KBM-7 (cell line): ENCODE results near the gene NAB2.
A peak's percentile ranks its signal among the peaks of the same experiment; 100 is the strongest.
"Not testable (repeated sequence)": the region's sequence is repeated elsewhere in the genome, so short reads cannot be mapped to it uniquely, and the experiment has no call there.

Experiments
- DNase-seq: peaks from one replicate; pipeline ENCODE4 v3.0.0-alpha.2; 2015
- in situ Hi-C: fragments of 300-500 bp; cut with MboI; formaldehyde crosslinking; loops from 2 replicates; pipeline ENCODE4 v1.14.3; 2020; ENCODE audit warnings: low sequenced_read_pairs, low pct_unique_long_range_greater_than_20kb, mixed read lengths

Gene NAB2

DNA sequence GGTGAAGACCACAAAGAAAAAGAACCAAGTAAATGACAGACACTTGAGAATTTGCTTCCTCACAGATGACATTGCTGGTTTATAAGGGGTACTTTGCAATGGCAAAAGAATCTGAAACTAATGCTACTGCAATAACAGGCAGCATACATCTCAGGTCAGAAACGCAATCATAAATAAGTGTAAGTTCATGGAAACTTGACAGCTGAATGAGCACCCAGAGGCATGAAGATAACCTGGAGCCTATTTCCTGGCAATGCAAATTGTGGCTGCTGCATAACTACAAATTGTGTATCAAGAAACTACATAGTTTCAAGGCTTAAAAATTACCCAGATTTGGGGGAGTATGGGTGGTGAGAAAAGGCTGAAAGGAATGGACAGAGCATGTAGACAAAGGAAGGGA is 30.5 kb upstream of the NAB2 start:
- DNase-seq: no peak
- in situ Hi-C loops: no loop called here

DNA sequence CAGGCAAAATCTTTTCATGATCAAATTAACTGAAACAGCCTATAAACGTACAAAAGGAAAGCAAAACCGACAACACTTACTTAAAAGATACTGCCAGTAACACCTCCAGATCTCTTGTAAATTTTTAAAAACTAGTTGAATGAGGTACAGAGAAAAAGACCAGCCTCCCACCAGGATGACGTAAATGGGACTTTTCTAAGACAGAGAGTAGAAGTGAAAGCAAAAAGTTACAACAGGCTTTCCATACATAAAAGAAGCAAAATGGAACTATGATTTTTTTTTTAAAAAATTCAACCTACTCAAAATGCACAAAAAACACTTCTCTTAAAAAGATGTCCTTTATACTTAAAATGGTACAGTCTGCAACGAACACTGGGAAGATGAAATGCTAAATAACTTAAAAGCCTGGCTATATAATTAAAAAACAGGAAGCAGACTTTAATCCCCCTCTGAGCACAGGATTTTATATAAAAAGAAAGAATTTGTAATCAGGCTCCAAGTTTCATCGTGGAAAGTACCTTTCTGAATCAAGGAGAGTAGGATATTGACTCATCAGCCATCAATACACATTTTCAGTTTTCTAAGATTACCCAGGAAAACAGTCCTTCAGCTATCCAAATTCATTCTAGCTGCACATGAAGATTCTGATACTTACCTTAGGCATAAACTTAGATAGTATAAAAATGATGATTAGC is 24.8 kb upstream of the NAB2 start:
- no peak for DNase-seq
- in situ Hi-C loops: no loop called here

DNA sequence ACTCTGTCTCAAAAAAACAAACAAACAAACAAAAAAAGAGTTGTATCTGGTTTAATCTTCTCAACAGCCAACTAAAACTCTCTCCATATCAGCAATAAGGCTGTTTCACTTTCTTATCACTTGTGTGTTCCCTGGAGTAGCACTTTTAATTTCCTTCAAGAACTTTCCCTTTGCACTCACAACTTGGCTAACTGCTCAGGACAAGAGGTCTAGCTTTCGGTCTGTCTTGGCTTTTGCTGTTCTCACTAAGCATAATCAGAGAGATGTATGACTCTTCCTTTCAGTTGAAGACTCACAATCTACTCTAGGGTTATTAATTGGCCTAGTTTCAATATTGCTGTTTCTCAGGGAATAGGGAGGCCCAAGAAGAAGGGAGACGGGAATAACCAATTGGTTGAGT is 22.7 kb upstream of the NAB2 start:
- DNase-seq: no peak
- in situ Hi-C loops: no loop called here

DNA sequence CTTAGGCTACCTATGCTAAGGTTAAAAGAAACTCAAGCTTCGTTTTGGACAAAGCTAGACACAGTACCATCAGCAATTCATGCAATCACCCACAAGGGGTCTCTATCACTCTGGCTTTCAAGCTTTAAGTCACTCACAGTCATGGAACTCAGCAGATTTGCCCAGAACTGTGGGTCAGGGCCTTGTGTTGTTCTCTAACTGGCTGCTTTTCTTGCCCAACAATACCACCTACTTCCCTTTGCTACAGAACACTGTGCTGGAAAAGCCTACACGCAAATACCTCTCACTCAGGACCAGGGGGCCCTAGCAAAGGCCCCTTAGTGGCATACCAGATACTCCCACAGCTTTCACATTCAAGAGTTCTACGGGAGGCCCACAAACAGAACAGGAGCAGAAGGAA is 19.4 kb upstream of the NAB2 start:
- in situ Hi-C loops: no loop called here
- peak; percentile 88 for DNase-seq

DNA sequence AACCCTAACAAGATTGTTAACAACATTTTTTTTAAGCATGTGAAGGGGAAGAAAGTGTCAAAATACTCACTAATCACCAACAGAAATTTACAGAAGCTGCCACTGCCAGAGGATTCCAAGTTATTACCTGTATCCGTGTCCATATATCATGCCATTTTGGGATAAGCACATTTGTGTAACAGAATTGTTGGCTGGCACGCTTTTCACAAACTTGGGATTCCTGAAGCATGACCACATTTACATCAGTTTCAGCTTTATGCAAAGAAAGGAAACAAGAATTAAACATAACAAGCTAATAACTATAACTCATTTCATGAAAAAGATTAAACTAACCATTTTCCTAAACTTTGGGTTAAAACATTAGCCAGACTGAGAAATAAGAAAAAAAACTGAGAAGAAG is 16.3 kb upstream of the NAB2 start:
- DNase-seq: no peak
- in situ Hi-C loops: no loop called here

DNA sequence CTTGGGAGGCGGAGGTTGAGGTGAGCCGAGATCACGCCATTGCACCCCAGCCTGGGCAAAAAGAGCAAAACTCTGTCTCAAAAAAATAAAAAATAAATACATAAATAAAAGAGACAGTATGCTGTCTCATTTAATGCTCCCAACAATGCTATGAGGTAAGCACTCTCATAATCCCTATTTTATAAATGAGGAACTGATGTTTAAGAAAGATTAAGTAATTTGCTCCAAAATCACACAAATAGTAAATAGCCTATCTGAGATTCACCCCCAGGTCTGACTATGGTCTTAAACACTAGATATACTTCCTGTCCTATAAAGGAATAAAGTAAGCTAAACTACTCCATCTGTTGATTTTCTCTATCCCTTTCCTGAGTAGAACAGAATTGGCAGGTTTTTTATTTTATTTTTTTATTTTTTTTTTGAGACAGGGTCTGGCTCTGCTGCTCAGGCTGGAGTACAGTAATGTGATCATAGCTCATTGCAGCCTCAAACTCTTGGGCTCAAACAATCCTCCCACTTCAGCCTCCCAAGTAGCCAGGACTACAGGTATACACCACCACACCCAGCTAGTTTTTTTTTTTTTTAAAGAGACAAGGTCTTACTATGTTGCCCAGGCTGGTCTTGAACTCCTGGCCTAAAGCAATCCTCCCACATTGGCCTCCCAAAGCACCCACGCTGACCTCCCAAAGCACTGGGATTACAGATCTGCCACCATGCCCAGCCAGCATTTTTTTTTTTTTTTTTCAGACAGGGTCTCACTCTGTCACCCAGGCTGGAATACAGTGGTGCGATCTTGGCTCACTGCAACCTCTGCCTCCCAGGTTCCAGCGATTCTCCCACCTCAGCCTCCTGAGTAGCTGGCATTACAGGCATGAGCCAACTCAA is 15.1 kb upstream of the NAB2 start:
- DNase-seq, in situ Hi-C loops: not testable (repeated sequence)

DNA sequence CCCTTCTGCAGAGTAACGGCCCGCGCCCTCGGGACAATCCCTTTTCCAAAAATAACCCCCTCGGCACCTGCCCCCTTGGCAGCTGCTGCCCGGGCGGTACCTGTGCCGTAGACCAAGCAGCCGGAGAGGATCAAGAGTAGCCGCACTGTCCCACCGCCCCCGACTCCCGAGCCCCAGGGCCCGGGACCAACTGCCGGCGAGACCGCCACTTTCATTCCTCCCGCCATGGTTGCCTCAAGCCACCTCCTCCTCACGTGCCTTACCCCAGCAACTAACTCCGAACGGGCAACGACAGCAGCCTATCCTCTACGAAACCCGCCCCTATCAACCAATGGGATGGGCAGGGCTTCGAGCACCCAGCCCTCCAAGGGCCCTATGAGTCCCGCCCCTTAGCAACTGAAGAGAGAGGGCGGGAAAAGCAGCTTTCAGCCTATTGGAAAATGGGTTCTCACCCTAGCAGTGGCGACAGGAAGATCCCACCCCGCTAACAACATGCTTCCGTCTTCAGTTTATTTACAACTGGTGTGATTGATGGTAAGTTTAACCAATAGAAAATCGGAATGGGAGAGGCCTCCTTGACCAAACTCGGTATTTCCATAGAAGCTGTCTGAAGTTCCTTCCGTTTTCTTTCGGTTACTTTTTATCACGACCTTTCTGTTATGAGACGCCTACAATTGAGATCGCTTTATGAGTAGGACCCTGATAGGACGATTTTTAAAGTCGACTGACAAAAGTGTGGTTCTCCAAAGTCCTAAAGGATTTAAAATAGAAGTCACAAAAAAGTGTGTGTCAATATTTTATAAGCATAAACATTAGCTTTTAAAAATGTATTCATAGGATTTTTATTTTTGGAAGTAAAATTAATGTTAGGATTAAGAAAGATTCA is 10.2 kb upstream of the NAB2 start, which contains the start of gene NEMP1:
Gene NEMP1, minus strand, starts transcription at position 273 of the 886 bp plus-strand sequence. Its CDS starts 46 bp downstream, at position 227.
- peak; percentile 100 for DNase-seq
- in situ Hi-C loops: no loop called here

DNA sequence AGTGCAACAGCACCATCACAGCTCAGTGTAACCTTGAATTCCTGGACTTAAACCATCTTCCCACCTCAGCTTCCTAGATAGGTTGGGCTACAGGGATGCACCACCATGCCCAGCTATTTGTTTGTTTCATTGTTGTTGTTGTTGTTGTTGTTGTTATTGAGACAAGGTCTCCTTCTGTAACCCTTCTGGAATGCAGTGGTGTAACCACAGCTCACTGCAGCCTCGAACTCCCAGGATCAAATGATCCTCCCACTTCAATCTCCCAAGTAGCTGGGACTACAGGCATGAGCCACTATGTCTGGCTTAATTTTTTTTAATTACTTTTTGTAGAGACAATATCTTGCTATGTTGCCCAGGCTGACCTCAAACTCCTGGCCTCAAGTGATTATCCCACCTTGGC is 9.1 kb upstream of the NAB2 start:
- in situ Hi-C loops: no loop called here

DNA sequence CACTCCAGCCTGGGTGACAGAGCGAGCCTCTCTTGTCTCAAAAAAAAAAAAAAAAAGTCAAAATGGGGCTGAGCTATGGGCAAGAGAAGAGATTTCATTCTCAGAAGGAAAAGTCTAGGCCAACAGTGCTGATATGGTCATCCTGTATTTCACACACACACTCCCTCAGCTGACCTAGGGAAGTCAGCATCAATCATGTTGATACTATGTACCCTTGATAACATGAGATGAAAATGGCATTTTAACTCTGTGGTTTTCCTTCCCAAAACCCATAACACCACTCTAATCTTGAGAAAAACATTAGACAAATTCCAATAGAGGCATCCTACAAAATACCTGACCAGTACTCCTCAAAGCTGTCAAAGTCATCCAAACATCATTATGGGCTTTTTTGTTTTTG is 8.1 kb upstream of the NAB2 start:
- in situ Hi-C loops: no loop called here

More for the DNA sequence above, 9.1 kb upstream of the NAB2 start:
- no peak for DNase-seq

DNA sequence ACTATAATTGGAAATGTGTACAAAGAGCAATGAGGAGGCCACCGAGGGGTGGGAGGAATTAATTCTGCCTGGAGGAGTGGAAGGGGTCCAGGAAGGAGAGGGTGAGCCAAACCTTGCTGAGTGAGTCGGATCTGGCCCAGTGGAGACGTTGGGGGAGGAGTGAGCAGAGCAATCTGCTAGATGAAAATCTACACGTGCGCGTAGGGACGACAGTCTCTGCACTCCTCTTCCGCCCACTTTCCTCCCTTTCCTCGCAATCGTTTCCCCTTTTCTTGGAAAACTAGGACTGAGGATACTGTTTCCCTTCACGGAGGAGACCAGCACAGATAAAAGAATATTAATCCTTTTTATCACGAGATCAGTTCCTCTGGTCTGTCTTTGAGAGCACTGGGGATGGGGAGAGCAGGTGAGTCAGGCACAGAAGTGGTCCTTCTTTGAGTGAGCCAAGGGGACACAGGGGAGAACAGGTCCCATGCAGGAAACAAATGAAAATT is 2.9 kb upstream of the NAB2 start:
- peak; percentile 75 for DNase-seq

More for the DNA sequence above, 8.1 kb upstream of the NAB2 start:
- DNase-seq: no peak

DNA sequence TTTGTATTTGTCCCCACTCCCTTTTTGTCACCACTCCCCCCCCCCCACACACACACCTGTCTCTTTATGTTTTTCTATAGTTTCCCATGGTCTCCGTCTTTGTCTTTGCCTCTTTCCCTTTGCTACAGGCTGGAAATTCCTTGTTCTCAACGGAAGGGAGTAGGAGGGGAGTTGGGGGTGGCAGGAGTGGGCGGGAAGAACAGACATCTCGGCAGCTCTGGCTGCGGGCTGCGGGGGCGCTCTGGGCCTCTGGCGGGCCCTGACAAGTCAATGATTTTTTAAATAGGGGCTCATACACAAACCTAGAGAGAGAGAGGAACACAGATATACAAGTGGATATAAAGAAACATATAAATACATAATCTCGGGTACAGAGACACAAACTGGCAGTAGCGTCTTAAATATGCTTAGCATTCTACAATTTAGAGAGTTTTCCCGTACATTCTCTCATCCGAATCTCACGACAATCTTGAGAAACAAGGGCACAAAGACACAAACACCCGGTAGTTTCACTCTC is 2.4 kb upstream of the NAB2 start:
- in situ Hi-C loops: no loop called here
- peak; percentile 75 for DNase-seq

More for the DNA sequence above, 2.9 kb upstream of the NAB2 start:
- in situ Hi-C loops: no loop called here

DNA sequence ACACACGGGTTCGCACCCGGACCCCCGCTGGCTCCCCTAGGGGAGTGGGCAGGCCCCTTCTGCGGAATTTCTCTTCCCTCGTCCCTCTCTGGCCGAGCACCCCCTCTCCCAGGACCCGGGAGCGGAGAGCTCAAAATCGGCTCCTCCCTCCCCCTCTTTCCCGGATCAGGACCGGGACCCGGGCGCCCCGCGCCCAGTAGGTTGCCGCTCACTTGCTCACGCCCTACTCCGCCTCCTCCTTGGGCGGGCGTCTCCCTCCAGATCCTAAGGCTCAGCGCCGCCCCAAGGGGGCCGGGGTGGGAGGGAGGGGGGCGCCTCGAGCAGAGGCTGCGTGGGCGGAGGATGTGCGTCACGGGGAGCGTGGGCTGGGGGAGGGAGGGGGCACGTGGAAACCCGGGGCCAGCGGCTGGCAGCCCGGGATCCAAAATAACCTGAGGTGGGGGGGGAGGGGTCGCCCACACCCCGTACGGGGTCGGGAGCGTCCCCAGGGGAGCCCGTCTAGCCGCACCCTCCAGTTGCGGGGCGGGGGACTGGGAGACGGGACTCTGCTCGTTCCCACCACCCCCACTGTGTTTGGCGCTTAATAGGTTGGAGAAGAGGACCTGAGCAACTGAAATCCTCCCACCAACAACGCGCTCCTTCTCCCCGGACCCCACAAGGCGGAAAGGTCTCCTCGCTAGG is 1.8 kb upstream of the NAB2 start:
- in situ Hi-C loops: no loop called here
- DNase-seq: peak; percentile 65

DNA sequence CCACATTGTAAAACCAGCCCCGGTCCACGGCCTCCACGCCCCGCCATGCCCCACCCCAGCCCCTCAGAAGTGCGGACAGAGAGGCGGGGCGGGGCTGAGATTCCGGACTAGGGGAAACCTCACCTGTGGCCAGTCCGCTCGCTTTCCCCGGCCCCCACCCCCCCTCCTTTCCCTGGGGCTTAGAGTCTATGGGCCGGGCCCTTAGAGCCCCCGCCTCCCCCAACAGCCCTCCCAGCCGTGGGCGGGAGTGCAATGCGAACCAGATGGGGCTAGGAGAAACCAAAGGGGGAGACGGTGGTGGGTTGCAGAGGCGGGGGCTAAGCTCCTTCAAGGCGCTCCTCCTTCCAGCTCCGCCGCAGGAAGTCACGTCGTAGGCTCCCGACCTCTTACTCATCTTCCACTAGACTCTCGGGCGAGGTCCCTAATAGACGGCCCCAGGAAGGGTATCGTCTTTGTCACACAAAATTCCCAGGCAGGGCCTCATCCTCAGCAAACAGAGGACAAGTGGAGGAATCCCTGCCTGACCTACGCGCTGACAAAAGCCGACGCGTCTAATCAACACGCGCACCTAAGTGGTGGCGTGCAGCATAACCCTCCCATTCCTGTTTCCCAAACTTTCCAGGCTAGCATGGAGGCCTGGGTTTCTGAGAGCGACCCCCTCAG is 1.1 kb upstream of the NAB2 start:
- DNase-seq: peak; percentile 88
- in situ Hi-C loops: no loop called here

DNA sequence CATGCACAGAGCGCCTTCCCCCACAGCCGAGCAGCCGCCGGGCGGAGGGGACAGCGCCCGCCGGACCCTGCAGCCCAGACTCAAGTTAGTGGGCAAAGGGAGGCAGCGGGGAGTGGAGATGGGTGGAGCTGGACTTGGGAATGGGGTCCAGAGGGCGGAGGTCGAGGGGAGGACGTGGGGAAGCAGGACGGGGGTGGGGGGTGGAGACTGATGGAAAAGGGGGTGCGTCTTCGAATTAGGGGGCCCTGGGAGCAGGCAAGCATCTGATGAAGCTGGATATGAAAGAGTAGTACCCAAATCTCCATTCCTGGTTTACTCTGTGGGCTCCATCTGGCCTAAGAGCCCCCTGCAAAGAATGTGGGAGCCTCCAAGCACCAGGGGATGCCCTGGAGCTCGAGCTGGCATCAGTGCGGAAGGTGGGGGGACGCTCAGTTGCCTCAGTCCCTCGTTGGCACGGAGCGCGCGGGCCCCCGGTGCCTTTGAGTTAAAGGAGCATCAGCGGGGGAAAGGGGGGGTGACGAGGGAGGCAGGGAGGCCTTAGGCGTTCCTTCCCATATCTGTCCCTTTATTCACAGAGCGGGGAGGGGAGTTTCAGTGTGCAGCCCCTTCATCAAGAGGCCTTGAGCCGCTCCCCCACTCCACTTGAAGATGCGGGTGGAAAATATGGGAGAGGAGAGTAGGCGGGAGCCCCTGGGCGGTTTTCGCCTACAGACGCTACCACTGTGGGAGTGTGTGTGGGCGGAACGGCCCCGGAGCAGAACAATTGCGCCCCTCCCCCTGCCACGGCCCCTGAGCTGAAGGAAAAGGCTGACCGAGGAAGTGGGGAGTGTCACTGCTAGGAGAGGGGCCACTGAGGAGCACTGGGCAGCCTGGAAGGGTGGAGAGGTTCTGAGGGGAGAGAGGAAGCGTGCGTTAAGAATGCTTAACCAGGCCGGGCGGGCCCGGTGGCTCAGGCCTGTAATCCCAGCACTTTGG is 644 bp downstream of the NAB2 start:
- in situ Hi-C loops: no loop called here

DNA sequence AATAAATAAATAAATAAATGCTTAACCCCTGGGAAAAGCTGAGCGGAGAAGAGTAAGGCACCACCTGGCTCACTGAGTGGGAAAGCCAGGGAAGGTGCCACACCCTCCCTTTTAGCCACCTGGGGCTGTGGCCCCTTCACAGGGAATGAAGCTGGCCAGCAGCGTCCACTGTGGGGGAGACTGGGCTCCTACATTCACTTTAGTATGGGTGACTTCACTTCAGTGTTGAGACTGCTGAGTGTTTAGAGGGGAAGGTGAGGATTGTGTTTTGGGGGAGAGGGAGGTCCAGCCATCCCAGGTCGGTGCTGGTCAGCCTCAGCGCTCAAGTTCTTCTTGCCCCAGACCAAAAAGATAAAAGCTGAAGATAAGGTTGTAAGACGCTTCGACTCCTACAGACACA is 1.6 kb downstream of the NAB2 start:
- in situ Hi-C loops: no loop called here
- DNase-seq: no peak

More for the DNA sequence above, 644 bp downstream of the NAB2 start:
- peak; percentile 88 for DNase-seq

DNA sequence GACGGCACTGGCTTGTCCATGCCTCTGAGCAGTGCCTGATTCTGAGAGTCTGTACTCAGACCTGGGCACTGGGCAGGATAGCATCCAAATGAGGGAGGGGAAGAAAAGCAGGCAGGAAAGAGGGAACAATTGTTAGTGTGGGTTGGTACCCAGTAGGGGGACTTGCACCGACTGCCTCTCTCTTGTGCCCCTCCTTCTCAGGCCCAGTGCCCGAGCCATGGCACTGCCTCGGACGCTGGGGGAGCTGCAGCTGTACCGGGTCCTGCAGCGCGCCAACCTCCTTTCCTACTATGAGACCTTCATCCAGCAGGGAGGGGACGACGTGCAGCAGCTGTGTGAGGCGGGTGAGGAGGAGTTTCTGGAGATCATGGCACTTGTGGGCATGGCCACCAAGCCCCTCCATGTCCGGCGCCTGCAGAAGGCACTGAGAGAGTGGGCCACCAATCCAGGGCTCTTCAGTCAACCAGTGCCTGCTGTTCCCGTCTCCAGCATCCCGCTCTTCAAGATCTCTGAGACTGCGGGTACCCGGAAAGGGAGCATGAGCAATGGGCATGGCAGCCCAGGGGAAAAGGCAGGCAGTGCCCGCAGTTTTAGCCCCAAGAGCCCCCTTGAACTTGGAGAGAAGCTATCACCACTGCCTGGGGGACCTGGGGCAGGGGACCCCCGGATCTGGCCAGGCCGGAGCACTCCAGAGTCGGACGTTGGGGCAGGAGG is 2.2 kb downstream of the NAB2 start:
- no peak for DNase-seq
- in situ Hi-C loops: no loop called here
